Spleen (tissue), 11 donors: Measurements from ENCODE around the gene GFPT2. TPM values are rescaled to one million over a fixed set of nuclear protein-coding genes. Genes with fewer than 3 reads are reported as not detected.

ENCODE experiments used
- DNase-seq: peaks from one replicate; pipeline ENCODE4 v3.0.0-alpha.2; 2020
- H3K27ac ChIP-seq, 8 donors: fragments of 200-600 bp; sonication (generic) in 7 of 8; 1 replicate in 4 of 8; 2 replicates in 4 of 8; pipeline versions ENCODE4 v1.5.0 to v1.8.0; 2016 to 2021; ENCODE audit warnings: inconsistent platforms in 4 of 8, mild to moderate bottlenecking in 4 of 8, moderate library complexity in 1 of 8
- H3K27me3 ChIP-seq, 7 donors: fragments of 200-600 bp; sonication (generic) in 6 of 7; replicated peaks in 1 of 7; 1 replicate in 4 of 7; 2 replicates in 3 of 7; pipeline versions ENCODE4 v1.5.0 to v1.8.0; 2016 to 2021; ENCODE audit warnings: inconsistent platforms in 3 of 7, mild to moderate bottlenecking in 1 of 7
- H3K36me3 ChIP-seq, 6 donors: fragments of 200-600 bp; sonication (generic) in 5 of 6; 1 replicate in 4 of 6; 2 replicates in 2 of 6; pipeline versions ENCODE4 v1.5.0 to v1.8.0; 2016 to 2021; ENCODE audit warnings: inconsistent platforms in 2 of 6
- H3K4me1 ChIP-seq, 6 donors: fragments of 200-600 bp; sonication (generic) in 5 of 6; 1 replicate in 3 of 6; 2 replicates in 3 of 6; pipeline versions ENCODE4 v1.5.0 to v1.8.0; 2016 to 2021; ENCODE audit warnings: inconsistent platforms in 3 of 6
- H3K4me3 ChIP-seq, 8 donors: fragments of 200-600 bp; sonication (generic) in 7 of 8; 1 replicate in 4 of 8; 2 replicates in 4 of 8; pipeline versions ENCODE4 v1.5.0 to v1.8.0; 2016 to 2021; ENCODE audit warnings: inconsistent platforms in 4 of 8, mild to moderate bottlenecking in 4 of 8, moderate library complexity in 2 of 8
- H3K9me3 ChIP-seq, 8 donors: fragments of 200-600 bp; sonication (generic) in 7 of 8; 1 replicate in 4 of 8; 2 replicates in 4 of 8; pipeline versions ENCODE4 v1.5.0 to v1.8.0; 2016 to 2021; ENCODE audit warnings: inconsistent platforms in 4 of 8
- POLR2A ChIP-seq, 3 donors: fragments of 450-650 bp; IDR thresholded peaks; one replicate each; pipeline ENCODE4 v1.5.1; 2017; ENCODE audit warnings: antibody characterized with exemption in 3 of 3, mild to moderate bottlenecking in 1 of 3
- POLR2AphosphoS5 ChIP-seq, 3 donors: sonication (generic); formaldehyde crosslinking; IDR thresholded peaks; one replicate each; pipeline ENCODE4 v1.5.1; 2017; ENCODE audit warnings: antibody characterized with exemption in 3 of 3
- WGBS, 5 donors: extraction: QIAGEN DNeasy Blood & Tissue Kit in 3 of 5; methylation state at CpG; one replicate each; pipeline versions ENCODE4 v1.1.5 to v1.1.7; 2013 to 2018; 5-methylcytosine and 5-hydroxymethylcytosine counted together
- intact Hi-C: fragments of 100-400 bp; cut with DNase I; formaldehyde crosslinking; loops from one replicate; pipeline ENCODE4 v1.15.0; 2023; ENCODE audit warnings: low total_unique reads
- polyA plus RNA-seq, 3 donors: library from polyadenylated mRNA; stranded (reverse); fragments of 200-250 nt; gene quantifications; one replicate each; pipeline ENCODE4 v1.2.1, GENCODE V29; 2013
- total RNA-seq, 7 donors: library from RNA; depleted of rRNA in 3 of 7; stranded (reverse); fragments of >200 nt in 3 of 7; fragmentation: NEBNext Ultra II Directional in 4 of 7; extraction: Animal tissue kit (Norgen Biotek cat#: 25700) in 4 of 7; gene quantifications; one replicate each; pipeline versions ENCODE4 v1.1.0 to v1.2.1, GENCODE V29; 2016 to 2021
- TF ChIP-seq, protein P1 (sequence below), 11 experiments: fragments of 200-600 bp in 7 of 11; fragments of 450-650 bp in 4 of 11; sonication (generic) in 4 of 11; IDR thresholded peaks in 8 of 11; conservative IDR thresholded peaks in 3 of 11; 1 replicate in 7 of 11; 2 replicates in 4 of 11; pipeline versions ENCODE4 v1.4.0 to v1.8.0; 2016 to 2021; ENCODE audit warnings: antibody characterized with exemption in 11 of 11, inconsistent platforms in 4 of 11, mild to moderate bottlenecking in 1 of 11
- donor health status: healthy with polysubstance abuse.
- donor health status: DM: no; HTN: no; CAD: no; lungs with moderate emphysema.
- donor health status: DM: no; HTN: no; CAD: no.
- donor health status: Bipolar disorder and iron deficiency.
- donor health status: healthy.
- donor health status: DM: no; HTN: no; CAD: no.
- donor health status: DM: yes; HTN: yes; CAD: no.

The GFPT2 gene
- total and polyA plus RNA-seq, 10 donors: 1.2 to 4.7 (median 1.9) TPM

DNA sequence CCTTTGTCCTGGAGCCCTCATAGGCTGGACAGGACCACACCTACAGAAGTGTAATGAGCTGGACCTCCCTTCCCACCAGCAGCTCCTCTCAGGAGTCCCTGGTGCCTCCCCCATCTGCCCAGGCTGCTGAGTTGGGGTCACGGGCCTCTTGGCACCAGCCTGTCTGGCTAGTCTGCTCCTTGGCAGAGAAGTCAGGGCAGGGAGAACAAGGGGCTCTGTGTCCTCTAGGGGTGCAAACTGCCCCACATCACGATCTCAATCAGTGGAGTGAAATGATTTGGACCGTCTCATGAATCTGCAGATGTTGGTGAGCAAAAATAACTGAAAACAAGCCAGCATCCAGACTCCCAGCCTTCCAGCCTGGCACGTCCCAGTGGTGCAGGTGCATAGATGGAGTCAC is 14.9 kb upstream of the GFPT2 start:
- DNase-seq: no peak

DNA sequence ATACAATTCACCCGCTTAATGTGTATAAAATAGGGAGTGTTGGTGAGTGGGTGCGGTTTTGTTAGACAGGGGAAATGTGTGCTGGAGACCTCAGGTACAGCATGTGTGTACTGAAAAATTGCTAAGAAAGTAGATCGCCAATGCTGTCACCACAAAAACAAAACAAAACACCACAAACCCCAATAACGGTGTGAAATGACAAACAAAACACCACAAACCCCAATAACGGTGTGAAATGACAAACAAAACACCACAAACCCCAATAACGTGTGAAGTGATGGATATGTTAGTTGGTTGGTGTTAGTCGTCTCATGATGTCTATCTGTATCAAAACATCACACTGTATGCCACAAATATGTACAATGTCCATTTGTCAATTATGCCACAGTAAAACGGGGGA is 14.2 kb upstream of the GFPT2 start:
- intact Hi-C loops: no loop called here
- H3K4me3 ChIP-seq: no peak overlapping the region
- DNase-seq: no peak
- no peaks in the 10 kb centered on the region for H3K36me3 ChIP-seq
- H3K9me3 ChIP-seq: no peaks in the 10 kb centered on the region
- WGBS, 5 donors: 76 to 83% (median 78%) methylated on average over 8 of the region's 8 CpGs
- no peak overlapping the region for H3K27ac ChIP-seq
- H3K4me1 ChIP-seq: no peaks in the 10 kb centered on the region
- peaks cover 0 to 5% (median 0%) of the 10 kb centered on the region in 7 donors for H3K27me3 ChIP-seq
- TF ChIP-seq POLR2AphosphoS5 (IDR thresholded peaks at IDR 0.05): no peak
- TF ChIP-seq, protein P1, sequence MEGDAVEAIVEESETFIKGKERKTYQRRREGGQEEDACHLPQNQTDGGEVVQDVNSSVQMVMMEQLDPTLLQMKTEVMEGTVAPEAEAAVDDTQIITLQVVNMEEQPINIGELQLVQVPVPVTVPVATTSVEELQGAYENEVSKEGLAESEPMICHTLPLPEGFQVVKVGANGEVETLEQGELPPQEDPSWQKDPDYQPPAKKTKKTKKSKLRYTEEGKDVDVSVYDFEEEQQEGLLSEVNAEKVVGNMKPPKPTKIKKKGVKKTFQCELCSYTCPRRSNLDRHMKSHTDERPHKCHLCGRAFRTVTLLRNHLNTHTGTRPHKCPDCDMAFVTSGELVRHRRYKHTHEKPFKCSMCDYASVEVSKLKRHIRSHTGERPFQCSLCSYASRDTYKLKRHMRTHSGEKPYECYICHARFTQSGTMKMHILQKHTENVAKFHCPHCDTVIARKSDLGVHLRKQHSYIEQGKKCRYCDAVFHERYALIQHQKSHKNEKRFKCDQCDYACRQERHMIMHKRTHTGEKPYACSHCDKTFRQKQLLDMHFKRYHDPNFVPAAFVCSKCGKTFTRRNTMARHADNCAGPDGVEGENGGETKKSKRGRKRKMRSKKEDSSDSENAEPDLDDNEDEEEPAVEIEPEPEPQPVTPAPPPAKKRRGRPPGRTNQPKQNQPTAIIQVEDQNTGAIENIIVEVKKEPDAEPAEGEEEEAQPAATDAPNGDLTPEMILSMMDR (IDR thresholded peaks at IDR 0.05 in 8 of 11, conservative IDR thresholded peaks at IDR 0.05 in 3 of 11): no peak
- TF ChIP-seq POLR2A (IDR thresholded peaks at IDR 0.05): no peak

More for the DNA sequence above, 14.9 kb upstream of the GFPT2 start:
- Histone ChIP-seq H3K4me3 (no peak overlapping the region), H3K4me1 (no peaks in the 10 kb centered on the region), H3K27ac (no peak overlapping the region), H3K36me3 (no peaks in the 10 kb centered on the region), H3K9me3 (no peaks in the 10 kb centered on the region), H3K27me3 (peaks cover 0 to 5% (median 0%) of the 10 kb centered on the region in 7 donors)
- 64 to 87% (median 83%) methylated on average over 1 to 4 of the region's 4 CpGs for WGBS, 5 donors
- intact Hi-C loops: no loop called here
- TF ChIP-seq, protein P1 (IDR thresholded peaks at IDR 0.05 in 8 of 11, conservative IDR thresholded peaks at IDR 0.05 in 3 of 11): no peak
- TF ChIP-seq POLR2A (IDR thresholded peaks at IDR 0.05): no peak

DNA sequence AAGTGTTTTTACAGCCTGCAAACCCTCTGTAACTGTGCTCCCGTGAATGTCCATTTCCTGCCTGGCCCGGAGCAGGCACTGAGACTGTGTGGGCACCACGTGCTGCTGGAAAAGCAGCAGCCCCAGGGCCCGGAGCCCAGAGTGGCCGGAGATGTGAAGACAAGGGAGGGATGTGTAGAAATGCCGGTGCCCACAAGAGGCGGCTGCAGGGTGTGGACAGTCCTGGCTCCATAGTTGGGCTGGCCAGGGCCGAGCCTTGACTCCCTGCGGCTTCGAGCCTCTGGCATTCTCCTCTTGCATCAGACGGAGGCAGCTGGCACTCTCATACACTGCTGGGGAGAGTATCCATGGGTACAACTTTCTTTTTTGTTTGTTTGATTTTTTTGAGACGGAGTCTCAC is 13.2 kb upstream of the GFPT2 start:
- 63 to 72% (median 68%) methylated on average over 12 of the region's 12 CpGs for WGBS, 5 donors

DNA sequence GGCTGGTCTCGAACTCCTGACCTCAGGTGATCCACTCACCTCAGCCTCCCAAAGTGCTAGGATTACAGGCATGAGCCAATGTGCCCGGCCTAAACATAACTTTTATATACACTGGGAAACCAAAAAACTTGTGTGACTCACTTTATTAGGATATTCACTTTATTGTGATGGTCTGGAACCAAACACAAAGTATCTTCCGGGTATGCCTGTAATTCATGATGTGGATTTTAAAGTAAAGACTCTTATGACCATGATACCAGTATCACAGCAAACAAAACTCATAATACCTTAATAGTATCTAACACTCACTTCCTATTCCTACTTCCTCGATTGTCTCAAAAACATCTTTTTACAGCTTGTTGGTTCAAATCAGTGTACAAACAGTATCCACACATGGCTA is 12.7 kb upstream of the GFPT2 start:
- Histone ChIP-seq H3K27ac (no peak overlapping the region), H3K36me3 (no peaks in the 10 kb centered on the region), H3K27me3 (peaks cover 0 to 5% (median 0%) of the 10 kb centered on the region in 7 donors), H3K4me1 (no peaks in the 10 kb centered on the region), H3K4me3 (no peak overlapping the region), H3K9me3 (no peaks in the 10 kb centered on the region)
- intact Hi-C loops: no loop called here
- no peak for DNase-seq
- WGBS, 5 donors: 71 to 83% (median 74%) methylated on average over 3 to 4 of the region's 4 CpGs
- TF ChIP-seq POLR2A (IDR thresholded peaks at IDR 0.05) (no peak), POLR2AphosphoS5 (IDR thresholded peaks at IDR 0.05) (no peak)
- TF ChIP-seq, protein P1 (IDR thresholded peaks at IDR 0.05 in 8 of 11, conservative IDR thresholded peaks at IDR 0.05 in 3 of 11): no peak

More for the DNA sequence above, 13.2 kb upstream of the GFPT2 start:
- TF ChIP-seq POLR2A (IDR thresholded peaks at IDR 0.05): no peak
- no peak for TF ChIP-seq POLR2AphosphoS5 (IDR thresholded peaks at IDR 0.05)
- TF ChIP-seq, protein P1 (IDR thresholded peaks at IDR 0.05 in 8 of 11, conservative IDR thresholded peaks at IDR 0.05 in 3 of 11): no peak
- no peaks in the 10 kb centered on the region for H3K9me3 ChIP-seq
- intact Hi-C loops: no loop called here
- no peak overlapping the region for H3K4me3 ChIP-seq
- H3K36me3 ChIP-seq: no peaks in the 10 kb centered on the region
- DNase-seq: no peak
- H3K4me1 ChIP-seq: no peaks in the 10 kb centered on the region
- no peak overlapping the region for H3K27ac ChIP-seq
- H3K27me3 ChIP-seq: peaks cover 0 to 5% (median 0%) of the 10 kb centered on the region in 7 donors
